Occipital lobe (tissue), 2 donors: ENCODE measurements around the gene ARHGEF1. TPM values are rescaled to one million over a fixed set of nuclear protein-coding genes. Genes with fewer than 3 reads are reported as not detected.
"Not testable (repeated sequence)": the region's sequence is repeated elsewhere in the genome, so short reads cannot be mapped to it uniquely, and the experiment has no call there.

Source experiments
- DNase-seq: peaks from one replicate; lab custom pipeline; 2025; lab: John Stamatoyannopoulos, UW
- total RNA-seq: library from RNA; depleted of rRNA; stranded (reverse); fragments of >200 nt; gene quantifications from one replicate; pipeline ENCODE4 v1.2.3, GENCODE V29; 2014

Gene ARHGEF1
- total RNA-seq, 1 donor from 2014 or later = 8.7 TPM

- no peak for DNase-seq
Observed at GRCh38 chr19:41861846-41862245, 21.1 kb upstream of the ARHGEF1 start.

DNA sequence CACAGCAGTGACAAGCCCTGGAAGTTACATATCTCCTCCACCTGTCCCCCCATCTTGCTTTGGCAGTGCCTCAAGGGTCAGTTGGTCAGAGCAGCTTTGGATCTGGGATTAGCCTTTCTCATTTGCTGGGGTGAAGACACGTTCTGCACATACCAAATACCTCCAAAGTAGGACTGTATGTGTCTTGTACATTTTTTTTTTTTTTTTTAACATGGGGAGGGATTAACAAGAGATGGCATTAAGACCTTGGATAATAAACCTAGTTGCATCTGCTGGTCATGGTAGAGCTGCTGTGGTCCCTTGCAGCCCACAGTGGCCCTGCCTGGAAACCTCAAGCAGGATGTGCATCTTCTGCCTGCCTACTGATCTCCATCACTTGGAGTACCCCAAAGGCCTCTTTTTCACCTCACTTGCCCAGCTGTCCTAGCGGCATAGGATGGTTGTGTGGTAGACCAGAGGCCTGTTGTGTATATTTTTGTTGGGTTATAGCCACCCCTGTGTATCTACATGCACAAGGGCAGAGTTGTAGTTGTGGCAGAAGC lies 20.5 kb upstream of the ARHGEF1 start:
- DNase-seq = no peak

GRCh38 chr19:41863209-41863931 lies 19.6 kb upstream of the ARHGEF1 start:
- no peak for DNase-seq

DNA sequence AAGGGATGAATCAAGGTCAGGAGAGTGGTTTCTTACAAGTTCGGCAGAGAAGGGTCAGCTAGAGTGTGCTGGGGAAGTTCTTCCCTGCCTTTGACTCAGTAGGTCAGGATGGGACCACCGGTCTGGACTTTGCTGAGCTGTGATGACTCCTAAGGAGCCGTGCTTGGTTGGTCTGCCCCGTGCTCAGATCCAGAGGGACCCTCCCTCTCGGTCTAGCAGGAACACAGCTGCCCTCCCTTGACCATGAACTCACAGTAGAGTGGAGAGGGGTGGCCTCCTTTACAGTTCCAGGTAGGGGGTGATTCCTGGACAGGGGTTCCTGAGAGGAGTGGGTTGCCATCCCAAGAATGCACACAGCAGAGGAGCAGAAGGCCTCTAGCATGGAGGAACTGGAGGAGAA lies 18.6 kb upstream of the ARHGEF1 start:
- no peak for DNase-seq

DNA sequence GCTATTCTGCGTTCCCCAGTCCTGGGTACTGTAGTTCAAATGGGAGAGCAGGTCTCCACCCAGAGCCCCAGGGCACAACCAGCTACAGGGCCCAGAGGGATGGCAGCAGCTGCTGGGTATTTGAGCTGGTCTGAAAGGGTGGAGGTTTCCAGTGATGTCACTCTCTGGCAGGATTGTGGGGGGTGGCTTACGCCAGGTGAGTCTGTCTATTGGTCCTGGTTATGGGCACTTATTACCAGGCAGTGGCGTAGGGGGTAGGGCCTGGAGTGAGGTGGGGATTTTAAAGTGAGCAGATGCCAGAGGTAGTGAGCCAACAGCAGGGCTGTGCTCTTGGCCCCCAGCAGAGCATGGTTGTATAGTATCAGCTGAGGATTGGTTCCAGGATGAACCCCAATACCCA lies 16.7 kb upstream of the ARHGEF1 start:
- DNase-seq = no peak

DNA sequence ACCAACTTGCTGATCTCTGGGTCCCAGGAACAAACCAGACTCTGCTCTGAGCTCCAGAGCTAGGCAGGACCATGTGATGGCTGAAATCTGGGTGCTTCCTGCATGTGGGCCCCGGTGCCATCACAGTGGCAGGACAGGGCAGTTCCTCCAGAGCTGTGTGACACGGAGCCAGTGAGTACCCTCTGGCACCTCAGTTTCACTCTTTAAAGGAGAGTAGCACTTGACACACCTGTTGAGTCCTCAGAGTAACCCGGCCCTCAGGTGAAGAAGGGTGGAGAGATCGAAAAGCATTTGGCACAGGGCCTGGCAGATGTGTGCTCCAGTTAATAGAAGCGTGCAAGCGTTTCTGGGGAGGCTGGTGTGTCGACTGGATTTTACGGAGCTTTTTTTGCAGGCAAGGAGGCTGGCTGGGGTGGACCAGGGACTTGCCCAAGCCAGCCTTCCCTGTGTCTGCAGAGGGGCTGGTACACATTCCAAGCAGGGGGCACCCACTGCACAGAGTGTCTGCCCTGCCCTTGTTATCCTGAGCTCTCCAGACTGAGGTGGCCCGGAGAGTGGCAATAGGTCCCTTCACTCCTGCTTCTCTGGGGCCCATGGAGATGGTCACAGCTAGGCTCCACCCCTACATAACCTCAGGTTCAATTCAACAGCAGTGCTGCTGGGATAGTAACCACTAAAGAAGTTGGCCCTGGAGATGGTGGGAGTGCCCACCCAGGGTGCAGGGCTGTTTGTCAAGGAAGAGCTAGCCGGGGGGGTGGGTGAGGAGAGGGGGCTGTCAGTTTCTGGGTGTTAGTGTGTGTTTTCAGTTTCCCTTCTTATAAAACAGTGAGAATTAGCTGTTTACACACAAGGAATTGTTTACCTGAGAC lies 14.6 kb upstream of the ARHGEF1 start:
- DNase-seq = no peak

DNA sequence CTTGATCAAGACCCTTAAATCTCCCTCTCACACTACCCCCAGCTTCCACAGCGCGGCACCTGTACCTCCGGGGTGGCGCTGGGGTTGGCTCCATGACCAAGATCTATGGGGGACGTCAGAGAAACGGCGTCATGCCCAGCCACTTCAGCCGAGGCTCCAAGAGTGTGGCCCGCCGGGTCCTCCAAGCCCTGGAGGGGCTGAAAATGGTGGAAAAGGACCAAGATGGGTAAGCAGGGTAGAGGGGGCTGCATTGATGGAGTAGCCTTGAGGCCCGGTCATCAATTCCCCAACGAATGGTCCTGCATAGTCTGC lies 14.0 kb upstream of the ARHGEF1 start:
- no peak for DNase-seq

DNA sequence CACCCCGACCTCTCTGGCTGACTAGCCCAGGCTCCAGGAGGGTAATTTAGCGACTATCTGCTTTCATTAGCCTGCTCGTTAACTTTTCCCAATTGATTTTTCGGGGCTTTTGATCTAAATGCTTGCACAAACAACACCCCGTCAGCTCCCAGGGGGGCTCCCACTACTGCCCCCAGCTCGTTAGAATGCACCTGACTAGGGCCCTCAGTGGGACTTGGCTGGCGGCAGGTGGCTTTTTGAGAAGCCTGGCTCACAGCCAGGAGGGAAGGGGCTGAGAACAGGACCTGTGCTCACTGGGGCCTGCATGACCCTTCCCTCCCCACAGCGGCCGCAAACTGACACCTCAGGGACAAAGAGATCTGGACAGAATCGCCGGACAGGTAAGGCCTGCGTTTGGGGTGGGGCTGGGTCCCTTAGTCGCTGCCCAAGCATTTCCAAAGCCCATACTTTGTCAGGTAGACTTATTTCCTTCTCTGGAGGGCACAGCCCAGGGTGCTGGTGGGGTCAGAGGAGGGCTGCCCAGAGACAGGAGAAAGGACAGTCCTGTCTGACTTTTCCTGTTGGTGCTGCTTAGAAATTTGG lies 13.5 kb upstream of the ARHGEF1 start:
- DNase-seq = no peak

- no peak for DNase-seq
Observed at GRCh38 chr19:41870401-41870873, 12.5 kb upstream of the ARHGEF1 start.

DNA sequence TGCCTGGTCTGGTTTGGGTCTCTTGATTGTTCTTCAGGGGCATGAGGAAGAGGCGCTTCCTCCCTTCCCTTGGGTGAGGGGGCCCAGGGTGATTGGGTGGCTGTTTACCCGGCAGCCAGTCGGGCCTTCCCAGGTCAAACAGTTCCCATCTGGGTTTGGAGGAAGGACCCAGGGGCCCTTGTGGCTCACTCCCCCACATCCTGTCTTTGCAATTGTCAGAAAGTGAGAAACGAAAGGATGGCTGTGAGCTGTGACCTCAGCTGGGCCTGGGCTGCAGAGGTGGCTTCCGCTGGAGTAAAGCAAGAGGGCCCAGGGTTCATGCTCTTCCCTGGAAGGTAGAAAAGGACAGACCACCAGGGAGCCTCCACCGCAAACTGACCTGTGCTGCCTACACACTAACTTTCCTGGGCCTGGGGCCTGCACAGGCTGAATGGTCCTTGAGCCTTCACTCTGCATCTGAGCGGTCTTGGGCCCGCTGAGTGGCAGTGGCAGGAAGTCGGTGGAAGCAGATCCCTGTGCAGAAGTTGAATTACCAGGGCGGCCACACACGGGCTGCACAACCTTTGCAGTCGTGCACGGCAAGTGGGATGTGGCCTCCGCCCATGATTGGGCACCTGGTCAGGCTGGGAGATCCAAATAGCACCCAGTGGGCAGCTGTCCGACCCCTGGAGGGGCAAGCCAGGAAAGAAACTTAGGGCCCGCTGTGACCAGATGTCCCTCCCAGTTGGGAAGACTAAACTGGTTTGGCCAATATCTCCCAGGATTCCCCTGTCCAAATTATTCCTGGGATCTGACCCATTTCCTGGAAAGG lies 11.2 kb upstream of the ARHGEF1 start:
- no peak for DNase-seq

DNA sequence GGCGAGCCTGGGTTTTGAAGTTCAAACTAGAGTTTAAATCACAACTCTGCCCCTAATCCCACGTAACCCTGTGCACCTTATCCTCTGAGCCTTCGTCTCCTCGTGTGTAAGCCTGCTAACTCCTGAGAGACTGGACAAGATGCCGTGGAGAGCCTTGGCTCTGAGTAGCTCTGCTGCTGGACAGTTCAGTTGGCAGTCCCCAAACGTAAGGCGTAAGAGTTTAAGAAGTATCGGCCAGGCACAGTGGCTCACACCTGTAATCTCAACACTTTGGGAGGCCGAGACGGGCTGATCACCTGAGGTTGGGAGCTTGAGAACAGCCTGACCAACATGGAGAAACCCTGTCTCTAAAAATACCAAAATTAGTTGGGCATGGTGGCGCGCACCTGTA lies 10.6 kb upstream of the ARHGEF1 start:
- no peak for DNase-seq

GRCh38 chr19:41872775-41873647 lies 10.0 kb upstream of the ARHGEF1 start:
- no peak for DNase-seq

DNA sequence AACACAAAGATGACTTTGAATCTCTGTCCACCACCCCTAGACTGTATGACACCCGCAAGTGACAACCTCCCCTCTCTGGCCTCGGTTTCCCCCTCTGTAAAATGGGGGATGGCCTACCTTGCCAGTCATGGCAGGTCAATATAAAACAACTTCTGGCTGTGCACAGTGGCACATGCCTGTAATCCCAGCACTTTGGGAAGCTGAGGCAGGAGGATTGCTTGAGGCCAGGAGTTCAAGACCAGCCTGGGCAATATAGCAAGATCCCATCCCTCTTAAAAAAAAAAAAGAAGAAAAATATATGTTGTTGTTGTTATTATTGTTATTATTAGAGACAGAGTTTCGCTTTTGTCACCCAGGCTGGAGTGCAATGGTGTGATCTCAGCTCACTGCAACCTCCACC lies 7.0 kb upstream of the ARHGEF1 start:
- not testable (repeated sequence) for DNase-seq

DNA sequence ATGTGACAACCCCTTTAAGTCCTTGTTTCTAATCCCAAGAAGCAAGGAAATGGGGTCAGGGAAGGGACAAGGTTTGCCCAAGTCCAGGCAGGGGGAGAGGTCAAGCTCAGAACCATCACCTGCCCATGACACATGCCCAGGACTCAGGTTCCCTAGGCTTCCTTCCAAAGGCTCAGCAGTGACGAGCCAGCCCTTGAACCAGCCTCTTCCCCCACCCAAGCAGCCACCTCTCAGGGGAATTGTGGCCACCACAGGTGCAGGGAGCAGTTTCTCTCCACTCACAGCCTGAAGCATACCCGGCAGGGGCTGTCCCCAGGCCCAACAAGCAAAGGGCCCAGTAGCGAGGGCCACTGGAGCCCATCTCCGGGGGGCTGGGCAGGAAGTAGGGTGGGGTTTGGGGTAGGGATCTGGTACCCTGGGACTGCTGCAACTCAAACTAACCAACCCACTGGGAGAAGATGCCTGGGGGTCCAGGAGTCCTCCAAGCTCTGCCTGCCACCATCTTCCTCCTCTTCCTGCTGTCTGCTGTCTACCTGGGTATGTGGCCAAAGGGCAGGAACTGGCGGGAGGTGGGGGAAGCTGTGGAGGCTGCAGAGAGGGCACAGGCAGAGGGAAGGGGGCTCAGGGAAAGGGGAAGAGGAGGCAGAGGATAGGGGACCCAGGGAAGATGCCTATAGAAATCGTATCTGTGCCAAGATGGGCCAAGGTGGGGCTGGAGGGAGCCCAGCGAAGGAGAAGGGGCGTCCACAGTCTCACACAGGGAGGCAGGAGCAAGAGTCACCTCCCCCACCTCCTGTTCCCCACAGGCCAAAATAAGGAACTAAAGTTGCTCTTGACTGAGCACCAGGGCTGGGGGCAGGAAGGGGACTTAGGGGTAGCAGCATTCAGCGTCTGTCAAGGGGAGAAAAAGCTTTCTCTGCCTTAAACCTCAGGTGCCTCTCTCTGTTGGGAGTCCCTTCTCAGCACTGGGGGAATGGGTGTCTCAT lies 5.8 kb upstream of the ARHGEF1 start, which contains the start of gene CD79A:
Gene CD79A, plus strand, starts transcription at position 433 of the 986 bp plus-strand sequence. Its CDS starts 26 bp downstream, at position 459.
- no peak for DNase-seq

DNA sequence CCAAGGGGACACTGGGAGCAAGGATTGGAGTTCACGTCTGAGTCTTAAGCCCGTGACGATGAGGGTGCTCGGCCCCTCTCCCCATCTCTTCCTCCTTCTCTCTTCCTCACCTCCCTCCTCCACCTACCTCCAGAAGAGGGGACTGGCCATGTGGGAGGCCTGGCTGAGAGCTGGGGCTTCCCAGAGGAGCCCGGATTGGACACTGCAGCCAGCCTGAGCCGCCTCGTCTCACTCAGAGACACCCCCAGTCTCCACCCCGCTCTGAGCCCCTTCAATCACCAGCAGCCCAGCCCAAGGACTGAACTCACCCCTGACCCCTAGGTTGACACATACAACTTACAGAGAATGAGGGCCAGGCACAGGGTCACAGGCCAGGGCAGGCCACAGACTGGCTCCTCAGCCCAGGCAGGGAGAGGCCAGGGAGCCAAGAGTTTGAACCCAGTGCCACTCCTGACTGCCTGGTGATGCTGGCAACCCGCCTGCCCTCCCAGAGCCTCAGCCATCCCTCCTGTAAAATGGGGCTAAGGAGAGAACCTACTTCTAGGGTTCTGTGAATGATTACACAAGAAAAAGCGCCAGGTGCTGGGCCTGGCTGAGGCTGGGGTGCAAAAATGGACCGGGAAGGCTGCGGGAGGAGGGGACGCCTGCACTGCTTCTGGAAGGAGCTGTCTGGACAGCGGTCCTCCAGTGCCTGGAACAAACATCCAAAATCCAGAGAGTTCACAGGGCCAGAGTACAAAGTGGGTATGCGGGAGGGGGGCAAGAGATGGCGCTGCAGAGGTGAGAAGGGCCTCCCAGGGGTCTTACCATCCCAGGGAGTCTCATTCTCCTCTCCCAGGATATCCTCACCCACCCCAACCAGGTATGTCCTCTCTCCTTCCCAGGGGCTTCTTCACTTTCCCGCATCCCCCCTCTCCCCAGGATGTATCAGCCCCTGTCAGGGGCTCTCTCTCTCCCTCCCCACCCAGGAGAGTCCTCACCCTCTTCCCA lies 4.8 kb upstream of the ARHGEF1 start:
- DNase-seq = no peak

DNA sequence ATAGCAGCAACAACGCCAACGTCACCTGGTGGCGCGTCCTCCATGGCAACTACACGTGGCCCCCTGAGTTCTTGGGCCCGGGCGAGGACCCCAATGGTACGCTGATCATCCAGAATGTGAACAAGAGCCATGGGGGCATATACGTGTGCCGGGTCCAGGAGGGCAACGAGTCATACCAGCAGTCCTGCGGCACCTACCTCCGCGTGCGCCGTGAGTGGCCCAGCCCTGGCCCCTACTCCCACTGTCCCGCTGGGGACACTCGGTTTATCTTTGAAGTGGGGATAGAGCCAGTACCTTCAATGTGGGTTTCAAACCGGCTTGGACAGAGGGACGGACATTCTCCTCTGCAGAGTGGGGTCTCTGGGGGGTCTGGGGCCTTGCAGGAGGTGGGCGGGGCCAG lies 3.9 kb upstream of the ARHGEF1 start:
- no peak for DNase-seq

DNA sequence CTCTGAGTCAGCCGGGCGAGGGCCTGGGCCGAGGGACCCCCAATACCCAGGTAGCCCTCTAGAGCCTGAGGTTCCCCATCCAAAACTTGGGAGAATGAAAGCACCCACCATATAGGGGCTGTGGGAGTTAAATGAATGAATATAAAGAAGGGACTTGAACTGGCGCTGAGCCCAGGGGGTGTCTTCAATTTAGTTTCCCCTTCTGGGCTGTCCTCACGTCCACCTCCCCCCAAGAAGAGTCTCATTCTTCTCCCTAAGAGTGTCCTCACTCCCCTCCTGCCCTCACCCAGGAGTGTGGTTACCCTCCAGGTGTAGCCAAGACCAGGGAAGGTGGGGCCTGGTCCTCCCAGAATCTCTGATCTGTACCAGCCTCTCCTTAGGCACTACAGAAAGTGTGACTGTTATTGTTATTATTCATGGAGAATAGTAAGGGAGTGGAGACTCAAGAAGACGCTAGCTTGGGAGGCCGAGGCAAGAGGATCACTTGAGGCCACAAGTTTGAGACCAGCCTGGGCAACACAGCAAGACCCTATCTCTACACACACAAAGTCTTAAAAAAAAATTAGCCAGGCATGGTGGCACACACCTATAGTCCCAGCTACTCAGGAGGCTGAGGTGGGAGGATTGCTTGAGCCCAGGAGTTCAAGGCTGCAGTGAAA lies 3.2 kb upstream of the ARHGEF1 start:
- DNase-seq = no peak
